ENCODE measurements around the gene CALHM1. TPM values are rescaled to one million over a fixed set of nuclear protein-coding genes. Genes with fewer than 3 reads are reported as not detected.

The CALHM1 gene
- total and polyA plus RNA-seq, 2 experiments from 2014 or later, result 0.11 TPM; not detected in 1

DNA sequence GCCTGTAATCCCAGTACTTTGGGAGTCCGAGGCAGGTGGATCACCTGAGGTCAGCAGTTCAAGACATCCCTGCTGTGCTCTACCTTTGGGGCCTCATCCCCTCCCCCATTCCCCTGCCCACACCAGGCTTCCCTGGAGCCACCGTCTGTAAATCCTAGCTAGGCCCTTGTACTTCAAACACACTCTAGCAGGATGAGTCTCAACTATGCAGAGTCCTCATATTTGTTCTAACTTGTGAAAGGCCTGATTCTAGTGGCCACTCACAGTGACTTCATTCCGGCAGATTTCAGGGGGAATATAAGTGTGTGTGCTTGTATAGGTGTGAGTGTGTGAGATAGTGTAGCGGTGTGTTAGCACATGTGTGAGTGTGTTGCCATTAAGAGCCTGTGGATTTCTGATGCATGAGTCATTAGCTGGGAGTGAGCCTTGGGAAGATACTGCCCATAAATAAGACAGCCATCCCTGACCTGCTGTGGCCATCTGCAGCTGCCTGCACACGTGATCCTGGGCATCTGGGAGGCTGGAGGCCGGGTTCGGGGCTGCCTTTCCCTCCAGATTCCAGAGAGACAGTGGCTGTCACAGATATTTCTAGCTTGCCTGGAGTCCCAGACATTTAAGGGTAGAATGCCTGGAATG is 33.1 kb upstream of the CALHM1 start:
- H3K36me3 ChIP-seq (ENCODE audit: insufficient read depth), result no peaks in the 10 kb centered on the region
- Mint-ChIP-seq H3K4me3 (peak overlapping the region; percentile 80; the same call in 1 of the 3 replicates), H3K27me3 (ENCODE audit: insufficient read depth, low read depth, poor library complexity) (peaks cover 28% of the 10 kb centered on the region), H3K4me1 (peaks cover 18% of the 10 kb centered on the region; the same call in 2 of the 3 replicates), H3K9me3 (no peaks in the 10 kb centered on the region; the same call in 2 of the 3 replicates), H3K36me3 (ENCODE audit: low read depth) (no peaks in the 10 kb centered on the region), H3K27ac (no peak overlapping the region)
- TF ChIP-seq, protein P1, sequence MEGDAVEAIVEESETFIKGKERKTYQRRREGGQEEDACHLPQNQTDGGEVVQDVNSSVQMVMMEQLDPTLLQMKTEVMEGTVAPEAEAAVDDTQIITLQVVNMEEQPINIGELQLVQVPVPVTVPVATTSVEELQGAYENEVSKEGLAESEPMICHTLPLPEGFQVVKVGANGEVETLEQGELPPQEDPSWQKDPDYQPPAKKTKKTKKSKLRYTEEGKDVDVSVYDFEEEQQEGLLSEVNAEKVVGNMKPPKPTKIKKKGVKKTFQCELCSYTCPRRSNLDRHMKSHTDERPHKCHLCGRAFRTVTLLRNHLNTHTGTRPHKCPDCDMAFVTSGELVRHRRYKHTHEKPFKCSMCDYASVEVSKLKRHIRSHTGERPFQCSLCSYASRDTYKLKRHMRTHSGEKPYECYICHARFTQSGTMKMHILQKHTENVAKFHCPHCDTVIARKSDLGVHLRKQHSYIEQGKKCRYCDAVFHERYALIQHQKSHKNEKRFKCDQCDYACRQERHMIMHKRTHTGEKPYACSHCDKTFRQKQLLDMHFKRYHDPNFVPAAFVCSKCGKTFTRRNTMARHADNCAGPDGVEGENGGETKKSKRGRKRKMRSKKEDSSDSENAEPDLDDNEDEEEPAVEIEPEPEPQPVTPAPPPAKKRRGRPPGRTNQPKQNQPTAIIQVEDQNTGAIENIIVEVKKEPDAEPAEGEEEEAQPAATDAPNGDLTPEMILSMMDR (conservative IDR thresholded peaks at IDR 0.05; ENCODE audit: low read depth in 2 of 2), result no peak
- TF ChIP-seq, protein P2, sequence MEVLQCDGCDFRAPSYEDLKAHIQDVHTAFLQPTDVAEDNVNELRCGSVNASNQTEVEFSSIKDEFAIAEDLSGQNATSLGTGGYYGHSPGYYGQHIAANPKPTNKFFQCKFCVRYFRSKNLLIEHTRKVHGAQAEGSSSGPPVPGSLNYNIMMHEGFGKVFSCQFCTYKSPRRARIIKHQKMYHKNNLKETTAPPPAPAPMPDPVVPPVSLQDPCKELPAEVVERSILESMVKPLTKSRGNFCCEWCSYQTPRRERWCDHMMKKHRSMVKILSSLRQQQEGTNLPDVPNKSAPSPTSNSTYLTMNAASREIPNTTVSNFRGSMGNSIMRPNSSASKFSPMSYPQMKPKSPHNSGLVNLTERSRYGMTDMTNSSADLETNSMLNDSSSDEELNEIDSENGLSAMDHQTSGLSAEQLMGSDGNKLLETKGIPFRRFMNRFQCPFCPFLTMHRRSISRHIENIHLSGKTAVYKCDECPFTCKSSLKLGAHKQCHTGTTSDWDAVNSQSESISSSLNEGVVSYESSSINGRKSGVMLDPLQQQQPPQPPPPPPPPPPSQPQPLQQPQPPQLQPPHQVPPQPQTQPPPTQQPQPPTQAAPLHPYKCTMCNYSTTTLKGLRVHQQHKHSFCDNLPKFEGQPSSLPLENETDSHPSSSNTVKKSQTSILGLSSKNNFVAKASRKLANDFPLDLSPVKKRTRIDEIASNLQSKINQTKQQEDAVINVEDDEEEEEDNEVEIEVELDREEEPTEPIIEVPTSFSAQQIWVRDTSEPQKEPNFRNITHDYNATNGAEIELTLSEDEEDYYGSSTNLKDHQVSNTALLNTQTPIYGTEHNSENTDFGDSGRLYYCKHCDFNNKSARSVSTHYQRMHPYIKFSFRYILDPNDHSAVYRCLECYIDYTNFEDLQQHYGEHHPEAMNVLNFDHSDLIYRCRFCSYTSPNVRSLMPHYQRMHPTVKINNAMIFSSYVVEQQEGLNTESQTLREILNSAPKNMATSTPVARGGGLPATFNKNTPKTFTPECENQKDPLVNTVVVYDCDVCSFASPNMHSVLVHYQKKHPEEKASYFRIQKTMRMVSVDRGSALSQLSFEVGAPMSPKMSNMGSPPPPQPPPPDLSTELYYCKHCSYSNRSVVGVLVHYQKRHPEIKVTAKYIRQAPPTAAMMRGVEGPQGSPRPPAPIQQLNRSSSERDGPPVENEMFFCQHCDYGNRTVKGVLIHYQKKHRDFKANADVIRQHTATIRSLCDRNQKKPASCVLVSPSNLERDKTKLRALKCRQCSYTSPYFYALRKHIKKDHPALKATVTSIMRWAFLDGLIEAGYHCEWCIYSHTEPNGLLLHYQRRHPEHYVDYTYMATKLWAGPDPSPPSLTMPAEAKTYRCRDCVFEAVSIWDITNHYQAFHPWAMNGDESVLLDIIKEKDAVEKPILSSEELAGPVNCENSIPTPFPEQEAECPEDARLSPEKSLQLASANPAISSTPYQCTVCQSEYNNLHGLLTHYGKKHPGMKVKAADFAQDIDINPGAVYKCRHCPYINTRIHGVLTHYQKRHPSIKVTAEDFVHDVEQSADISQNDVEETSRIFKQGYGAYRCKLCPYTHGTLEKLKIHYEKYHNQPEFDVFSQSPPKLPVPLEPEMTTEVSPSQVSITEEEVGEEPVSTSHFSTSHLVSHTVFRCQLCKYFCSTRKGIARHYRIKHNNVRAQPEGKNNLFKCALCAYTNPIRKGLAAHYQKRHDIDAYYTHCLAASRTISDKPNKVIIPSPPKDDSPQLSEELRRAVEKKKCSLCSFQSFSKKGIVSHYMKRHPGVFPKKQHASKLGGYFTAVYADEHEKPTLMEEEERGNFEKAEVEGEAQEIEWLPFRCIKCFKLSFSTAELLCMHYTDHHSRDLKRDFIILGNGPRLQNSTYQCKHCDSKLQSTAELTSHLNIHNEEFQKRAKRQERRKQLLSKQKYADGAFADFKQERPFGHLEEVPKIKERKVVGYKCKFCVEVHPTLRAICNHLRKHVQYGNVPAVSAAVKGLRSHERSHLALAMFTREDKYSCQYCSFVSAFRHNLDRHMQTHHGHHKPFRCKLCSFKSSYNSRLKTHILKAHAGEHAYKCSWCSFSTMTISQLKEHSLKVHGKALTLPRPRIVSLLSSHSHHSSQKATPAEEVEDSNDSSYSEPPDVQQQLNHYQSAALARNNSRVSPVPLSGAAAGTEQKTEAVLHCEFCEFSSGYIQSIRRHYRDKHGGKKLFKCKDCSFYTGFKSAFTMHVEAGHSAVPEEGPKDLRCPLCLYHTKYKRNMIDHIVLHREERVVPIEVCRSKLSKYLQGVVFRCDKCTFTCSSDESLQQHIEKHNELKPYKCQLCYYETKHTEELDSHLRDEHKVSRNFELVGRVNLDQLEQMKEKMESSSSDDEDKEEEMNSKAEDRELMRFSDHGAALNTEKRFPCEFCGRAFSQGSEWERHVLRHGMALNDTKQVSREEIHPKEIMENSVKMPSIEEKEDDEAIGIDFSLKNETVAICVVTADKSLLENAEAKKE (CRISPR knock-in tag; IDR thresholded peaks at IDR 0.05), result no peak
- TF ChIP-seq, protein P3, sequence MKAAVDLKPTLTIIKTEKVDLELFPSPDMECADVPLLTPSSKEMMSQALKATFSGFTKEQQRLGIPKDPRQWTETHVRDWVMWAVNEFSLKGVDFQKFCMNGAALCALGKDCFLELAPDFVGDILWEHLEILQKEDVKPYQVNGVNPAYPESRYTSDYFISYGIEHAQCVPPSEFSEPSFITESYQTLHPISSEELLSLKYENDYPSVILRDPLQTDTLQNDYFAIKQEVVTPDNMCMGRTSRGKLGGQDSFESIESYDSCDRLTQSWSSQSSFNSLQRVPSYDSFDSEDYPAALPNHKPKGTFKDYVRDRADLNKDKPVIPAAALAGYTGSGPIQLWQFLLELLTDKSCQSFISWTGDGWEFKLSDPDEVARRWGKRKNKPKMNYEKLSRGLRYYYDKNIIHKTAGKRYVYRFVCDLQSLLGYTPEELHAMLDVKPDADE (IDR thresholded peaks at IDR 0.05), result no peak
- TF ChIP-seq POLR2AphosphoS5 (IDR thresholded peaks at IDR 0.05; ENCODE audit: low read depth) (no peak), ZNF114 (CRISPR knock-in tag; IDR thresholded peaks at IDR 0.05) (no peak)
- no peaks in the 10 kb centered on the region; the same call in 1 of the 2 replicates for H3K4me1 ChIP-seq (ENCODE audit: insufficient read depth)
- no peaks in the 10 kb centered on the region for H3K9me2 ChIP-seq (ENCODE audit: insufficient read depth)
- no peaks in the 10 kb centered on the region for H4K20me1 ChIP-seq (replicated peaks; ENCODE audit: insufficient read depth)
- no peak overlapping the region for H3K4me3 ChIP-seq
- peaks cover 5% of the 10 kb centered on the region; the same call in 1 of the 2 replicates for H3F3A ChIP-seq (replicated peaks; ENCODE audit: low read depth)
- DNase-seq (ENCODE audit: low spot score) (no peak), ATAC-seq (no peak)
- H3K79me2 ChIP-seq (replicated peaks; ENCODE audit: insufficient read depth), result no peaks in the 10 kb centered on the region
- no peak overlapping the region for H2AFZ ChIP-seq
- H3K27me3 ChIP-seq (ENCODE audit: insufficient read depth), result peaks cover 51% of the 10 kb centered on the region
- H3K27ac ChIP-seq (ENCODE audit: low read depth), result no peak overlapping the region
- H3K4me2 ChIP-seq, result no peak overlapping the region
